ENCODE measurements around the gene PAQR8. TPM values are rescaled to one million over a fixed set of nuclear protein-coding genes. Genes with fewer than 3 reads are reported as not detected.

The PAQR8 gene
- 2.8 and 2.9 TPM in 2 replicates for total RNA-seq

GRCh38 chr6:52361945-52362442 is at the start of gene PAQR8:
TSS of gene PAQR8 (plus strand) at chr6:52362151. CDS start at chr6:52403214, 41,063 bp downstream.

GRCh38 chr6:52419809-52420667 is 58.1 kb downstream of the PAQR8 start, which contains the start of gene EFHC1:
TSS of gene EFHC1 (plus strand) at chr6:52420342. CDS start at chr6:52420411, 69 bp downstream.

Other genes with a start within 250 kb of the PAQR8 start
- not detected in 2 replicates for gene IL17A, start 175.8 kb upstream of the PAQR8 start, total RNA-seq
- not detected in 2 replicates for gene IL17F, start 117.7 kb upstream of the PAQR8 start, total RNA-seq
- 22.7 and 25.8 TPM in 2 replicates for gene MCM3, start 77.4 kb upstream of the PAQR8 start, total RNA-seq
- 9.9 and 17.0 TPM in 2 replicates for gene EFHC1, start 58.2 kb downstream of the PAQR8 start, total RNA-seq
- 130 and 160 TPM in 2 replicates for gene TRAM2, start 214.9 kb downstream of the PAQR8 start, total RNA-seq